Stimulated activated CD4-positive, alpha-beta T cell treated with anti-CD3 and anti-CD28 coated beads, Interleukin-15, amount 100 ng/mL, for 24 hours (primary cell): ENCODE measurements around the gene AUTS2.
A peak's percentile ranks its signal among the peaks of the same experiment; 100 is the strongest.

ENCODE experiments used
- DNase-seq: peaks from one replicate; pipeline ENCODE4 v3.0.0-alpha.2; 2020

Gene AUTS2

GRCh38 chr7:69738396-69738951, 140.2 kb downstream of the AUTS2 start:
- no peak for DNase-seq

DNA sequence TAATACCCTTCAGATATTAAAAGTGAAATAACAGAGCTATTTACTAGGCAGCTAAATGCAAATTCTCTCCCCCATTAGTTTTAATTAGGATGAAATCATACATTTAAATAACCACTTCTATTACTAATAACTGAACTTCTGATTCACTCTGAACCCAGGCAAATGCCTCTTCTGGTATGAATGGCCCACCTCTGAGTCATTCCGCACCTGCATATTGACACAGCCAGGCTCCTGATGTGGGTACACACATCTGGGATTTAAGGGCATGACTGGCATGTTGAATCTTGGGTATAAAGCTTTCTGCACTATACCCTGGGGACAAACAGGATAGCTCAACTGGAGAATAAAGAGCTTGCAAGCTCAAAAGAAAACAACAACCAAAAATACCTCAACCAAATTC, 140.9 kb downstream of the AUTS2 start:
- peak; percentile 41 for DNase-seq

DNA sequence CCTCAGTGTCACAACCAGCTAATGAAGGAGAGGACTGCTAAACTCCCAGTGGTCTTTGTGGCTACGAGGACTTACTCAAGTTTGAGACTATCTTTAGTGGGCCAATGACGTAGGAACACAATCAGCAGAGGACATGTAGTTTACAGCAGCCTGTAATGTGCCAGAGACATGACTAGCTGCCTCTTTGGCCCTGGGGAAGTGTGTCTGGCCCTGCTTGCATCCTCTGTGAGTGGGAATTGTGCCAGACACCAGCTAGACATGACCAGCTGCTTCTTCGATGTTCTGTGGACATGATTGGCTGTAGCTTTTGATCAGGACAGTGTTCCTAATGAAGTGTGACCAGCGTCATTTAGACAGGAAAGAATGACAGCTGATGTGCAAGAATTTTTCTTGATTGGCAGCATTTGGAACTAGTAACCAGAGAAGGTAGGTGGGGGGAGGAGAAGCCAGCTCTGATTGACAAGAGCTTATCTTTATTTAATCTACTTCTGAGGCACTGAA, 141.7 kb downstream of the AUTS2 start:
- DNase-seq: no peak

GRCh38 chr7:69742237-69742636, 144.0 kb downstream of the AUTS2 start:
- no peak for DNase-seq

- DNase-seq: no peak
Observed at GRCh38 chr7:69743436-69743835, 145.2 kb downstream of the AUTS2 start.

- DNase-seq: no peak
Observed at GRCh38 chr7:69744026-69744425, 145.8 kb downstream of the AUTS2 start.

GRCh38 chr7:69746383-69746782, 148.1 kb downstream of the AUTS2 start:
- no peak for DNase-seq

- no peak for DNase-seq
Observed at GRCh38 chr7:69747144-69747543, 148.9 kb downstream of the AUTS2 start.

DNA sequence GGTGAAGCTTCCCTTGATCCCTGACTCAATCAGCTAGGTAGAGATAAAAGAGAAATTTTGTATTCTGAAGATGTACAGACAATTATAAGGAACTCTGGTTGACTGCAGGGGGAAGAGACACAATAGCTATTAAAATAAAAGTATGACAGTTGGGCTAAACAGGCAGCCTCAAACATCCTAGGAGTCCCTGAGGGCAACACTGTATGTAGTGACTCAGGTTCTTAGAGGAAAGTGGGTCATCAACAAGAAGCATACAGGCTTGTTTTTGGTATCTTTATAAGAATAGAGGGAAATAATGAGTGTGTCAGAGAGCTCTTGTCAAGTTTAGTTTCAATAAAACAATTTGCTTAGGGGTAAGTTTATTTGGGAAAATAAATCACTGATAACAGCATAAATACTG, 150.3 kb downstream of the AUTS2 start:
- no peak for DNase-seq

DNA sequence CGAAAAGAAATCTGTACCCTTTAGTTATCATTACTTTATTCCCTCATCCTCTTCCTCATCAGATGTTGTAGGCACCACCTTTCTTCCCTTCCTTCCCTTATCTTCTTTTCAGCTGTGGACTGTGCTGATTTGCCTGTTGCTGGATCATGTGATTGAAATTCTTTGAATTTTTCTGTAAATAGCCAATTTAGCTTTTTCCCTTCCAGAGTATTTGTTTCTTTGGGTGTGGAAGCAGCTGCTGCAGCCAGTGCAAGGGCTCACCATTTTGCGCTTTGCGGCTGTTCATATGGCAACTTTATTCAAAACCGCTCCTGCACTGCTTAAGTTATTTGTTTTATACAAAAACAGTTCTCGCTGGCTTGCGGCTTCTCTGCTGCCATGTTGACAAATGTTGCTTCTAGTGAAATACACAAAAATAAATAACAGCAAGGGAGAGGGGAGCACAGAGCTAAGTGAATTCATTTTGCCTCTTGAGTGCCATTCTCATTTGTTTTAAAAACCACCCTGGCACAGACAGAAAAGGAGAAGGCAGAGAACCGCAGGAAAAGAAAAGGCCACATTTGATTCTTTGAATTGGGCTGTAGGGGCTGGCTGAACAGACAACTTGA, 151.2 kb downstream of the AUTS2 start:
- DNase-seq: no peak

DNA sequence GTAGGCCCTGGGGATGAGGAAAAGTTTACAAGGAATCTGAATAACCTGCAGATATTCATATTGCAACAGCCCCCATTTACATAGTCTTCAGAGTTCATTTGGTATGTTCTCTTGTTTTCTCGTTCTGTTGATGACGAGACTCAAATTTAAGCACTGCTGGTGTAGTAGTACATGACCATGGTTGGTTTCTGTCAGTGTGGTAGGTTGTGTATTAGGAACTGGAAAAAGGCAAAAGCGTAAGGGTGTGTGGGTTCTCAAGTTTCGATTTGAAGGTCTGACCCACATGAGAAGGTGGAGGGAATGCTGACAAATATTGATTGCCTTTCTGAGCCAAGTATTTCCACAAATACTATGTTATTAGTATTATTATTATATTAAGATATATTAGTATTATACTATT, 151.7 kb downstream of the AUTS2 start:
- no peak for DNase-seq

GRCh38 chr7:69751026-69751425, 152.8 kb downstream of the AUTS2 start:
- no peak for DNase-seq

- DNase-seq: no peak
Observed at GRCh38 chr7:69753981-69754380, 155.7 kb downstream of the AUTS2 start.

DNA sequence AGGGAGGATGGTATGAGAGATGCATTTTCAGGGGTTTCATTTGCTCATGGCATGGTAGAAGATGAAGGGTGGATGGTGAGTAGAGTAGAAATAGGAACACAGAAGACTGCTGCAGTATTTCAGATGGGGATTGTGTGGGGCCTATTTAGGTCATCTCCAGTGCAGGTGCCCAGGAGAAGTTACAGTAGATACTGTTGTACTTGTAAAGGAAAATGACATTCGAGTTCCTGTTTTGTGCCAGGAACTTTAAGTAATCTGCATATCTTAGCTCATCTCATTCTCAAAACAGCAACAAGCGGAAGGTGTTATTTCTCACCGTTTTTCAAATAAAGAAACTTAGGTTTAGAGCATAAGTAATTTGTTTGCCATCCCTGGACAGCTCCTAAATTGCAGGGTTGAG, 156.2 kb downstream of the AUTS2 start:
- DNase-seq: no peak

- DNase-seq: no peak
Observed at GRCh38 chr7:69756235-69756634, 158.0 kb downstream of the AUTS2 start.

DNA sequence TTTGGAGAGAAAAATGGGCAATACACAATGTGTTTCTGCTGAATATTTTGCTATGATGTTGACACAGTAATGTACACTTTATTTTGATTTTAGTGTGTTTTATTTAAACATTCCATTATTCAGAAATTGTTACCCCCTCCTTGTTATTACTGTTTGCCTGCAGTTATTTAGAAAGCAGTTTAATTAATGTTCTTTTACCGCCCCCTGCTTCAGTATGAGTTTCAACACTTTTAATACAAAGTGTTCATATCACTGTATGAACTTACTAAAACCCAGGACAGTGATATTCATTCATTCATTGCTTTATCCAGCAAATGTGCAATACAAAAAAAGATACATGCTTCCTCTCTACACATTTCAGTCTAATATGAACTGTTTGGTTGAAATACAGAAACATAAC, 159.3 kb downstream of the AUTS2 start:
- no peak for DNase-seq

- DNase-seq: no peak
Observed at GRCh38 chr7:69757981-69758430, 159.7 kb downstream of the AUTS2 start.

GRCh38 chr7:69759373-69759772, 161.1 kb downstream of the AUTS2 start:
- no peak for DNase-seq

GRCh38 chr7:69761290-69761922, 163.1 kb downstream of the AUTS2 start:
- DNase-seq: no peak

DNA sequence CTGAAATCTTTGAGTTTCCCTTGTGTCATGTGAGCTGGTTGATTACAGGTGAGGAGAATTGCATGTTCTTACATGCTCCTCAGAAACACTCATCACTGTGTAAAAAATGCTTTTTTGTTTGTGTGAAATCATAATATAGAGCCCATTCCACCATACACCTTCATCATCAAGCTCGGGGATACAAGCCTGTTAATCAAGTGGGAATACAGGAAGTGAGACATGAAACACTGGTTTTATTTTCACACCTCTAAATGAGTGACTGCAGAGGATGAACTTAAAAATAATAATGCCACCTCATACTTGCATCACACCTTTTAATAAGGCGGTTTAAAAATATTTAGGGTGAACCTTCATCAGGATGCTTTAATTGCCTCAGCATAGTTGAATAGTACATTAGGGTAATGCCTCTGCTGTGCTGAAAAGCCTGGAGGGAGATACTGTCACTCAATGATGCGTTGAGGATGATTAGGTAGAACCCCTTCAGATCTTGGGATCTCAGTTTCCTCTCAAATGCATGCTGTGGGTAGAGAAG, 164.6 kb downstream of the AUTS2 start:
- no peak for DNase-seq

- DNase-seq: no peak
Observed at GRCh38 chr7:69763513-69763912, 165.2 kb downstream of the AUTS2 start.

GRCh38 chr7:69764147-69764546, 165.9 kb downstream of the AUTS2 start:
- DNase-seq: no peak

DNA sequence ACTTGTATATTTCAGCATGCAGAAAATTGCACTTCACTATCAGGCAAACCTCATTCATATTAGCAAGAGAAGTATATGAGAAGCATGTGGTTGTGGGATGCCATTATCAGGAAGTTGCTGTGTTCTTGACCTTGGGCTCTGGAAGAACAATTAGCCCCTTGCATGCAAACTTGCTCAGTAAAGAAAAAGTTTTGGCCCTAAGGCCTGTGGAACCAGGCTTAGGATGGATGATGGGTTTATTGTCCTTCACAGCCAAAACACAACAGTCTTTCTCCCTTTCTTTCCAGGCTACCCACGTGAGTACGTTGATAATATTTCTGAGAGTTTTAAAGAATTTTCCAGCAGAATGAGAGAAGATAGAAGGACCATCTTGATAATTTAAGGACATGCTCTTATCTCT, 166.4 kb downstream of the AUTS2 start:
- DNase-seq: no peak

DNA sequence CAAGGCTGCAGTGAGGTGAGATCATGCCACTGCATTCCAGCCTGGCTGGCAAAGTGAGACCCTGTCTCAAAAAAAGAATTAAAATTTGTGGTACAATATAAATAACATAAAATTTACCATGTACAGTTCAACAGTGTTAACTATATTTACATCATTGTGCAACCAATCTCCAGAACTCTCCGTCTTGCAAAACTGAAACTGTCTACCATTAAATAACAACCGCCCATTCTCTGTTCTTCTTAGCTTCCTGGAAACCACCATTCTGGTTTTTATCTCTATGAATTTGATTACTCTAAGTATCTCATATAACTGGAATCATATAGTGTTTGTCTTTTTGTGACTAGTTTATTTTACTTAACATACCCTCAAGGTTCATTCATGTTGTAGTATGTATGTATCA, 167.6 kb downstream of the AUTS2 start:
- DNase-seq: no peak
